Endothelial cell of umbilical vein (primary cell): ENCODE data around the gene CDH19. TPM values are rescaled to one million over a fixed set of nuclear protein-coding genes. Genes with fewer than 3 reads are reported as not detected.

ENCODE experiments used
- BruUV-seq: library from RNA; stranded (reverse); fragments of 400-500 nt; replicated peaks from 2 replicates; lab custom pipeline; 2021; lab: Mats Ljungman, UMichigan
- CTCF ChIA-PET: fragments of 300-600, 350-600 bp; sonication (Branson Sonifier 250); formaldehyde crosslinking; loops from one replicate; lab custom pipeline; 2021; ENCODE audit warnings: antibody characterized with exemption, inconsistent platforms; lab: Charles Lee
- POLR2A ChIA-PET: fragments of 300-600, 350-600 bp; sonication (Branson Sonifier 250); formaldehyde crosslinking; loops from one replicate; lab custom pipeline; 2021; ENCODE audit warnings: antibody characterized with exemption, inconsistent platforms; lab: Charles Lee
- DNase-seq: peaks from one replicate; pipeline ENCODE4 v3.0.0-alpha.2; 2011; ENCODE audit warnings: low read depth, low spot score
- FAIRE-seq: peaks from 2 replicates; lab custom pipeline; 2011; peaks lifted over from hg19 to GRCh38; lab: Jason Lieb, UNC
- H2AFZ ChIP-seq: 2 replicates; pipeline ENCODE4 v1.6.0; 2012; ENCODE audit warnings: low read depth, low read length, control low read depth, inconsistent platforms
- H3K27ac ChIP-seq: 2 replicates; pipeline ENCODE4 v1.5.1; 2011; ENCODE audit warnings: low read depth, mild to moderate bottlenecking, control low read depth, low read length, moderate library complexity; ENCODE audit not compliant: insufficient read depth
- H3K27me3 ChIP-seq, 2 experiments: 2 replicates each; pipeline versions ENCODE4 v1.6.0 to v1.6.1; 2011; ENCODE audit warnings: low read length in 2 of 2, mixed read lengths in 1 of 2; ENCODE audit not compliant: control insufficient read depth in 2 of 2, insufficient read depth in 2 of 2
- H3K36me3 ChIP-seq, 2 experiments: 2 replicates in 1 of 2; 3 replicates in 1 of 2; pipeline ENCODE4 v1.5.1; 2011; ENCODE audit warnings: low read length in 2 of 2, mild to moderate bottlenecking in 1 of 2, moderate library complexity in 1 of 2; ENCODE audit not compliant: control insufficient read depth in 2 of 2, insufficient read depth in 2 of 2; ENCODE audit errors: extremely low read depth in 1 of 2
- H3K4me1 ChIP-seq: 3 replicates; pipeline ENCODE4 v1.5.1; 2011; ENCODE audit warnings: mild to moderate bottlenecking, low read length; ENCODE audit not compliant: control insufficient read depth, insufficient read depth; ENCODE audit errors: extremely low read depth
- H3K4me2 ChIP-seq: 2 replicates; pipeline ENCODE4 v1.6.1; 2011; ENCODE audit warnings: low read length, control low read depth, mixed read lengths; ENCODE audit not compliant: insufficient read depth
- H3K4me3 ChIP-seq, 3 experiments: fragments of 200-600 bp in 1 of 3; sonication (generic), shearing (Covaris generic) in 1 of 3; replicated peaks in 1 of 3; 2 replicates each; pipeline ENCODE4 v1.5.1; 2011 to 2016; ENCODE audit warnings: control low read depth in 3 of 3, low read length in 3 of 3, mild to moderate bottlenecking in 2 of 3, inconsistent platforms in 1 of 3, low read depth in 1 of 3, moderate library complexity in 1 of 3; ENCODE audit not compliant: insufficient read depth in 1 of 3
- H3K79me2 ChIP-seq: 2 replicates; pipeline ENCODE4 v1.6.0; 2012; ENCODE audit warnings: low read length, inconsistent platforms; ENCODE audit not compliant: control insufficient read depth, insufficient read depth
- H3K9ac ChIP-seq: replicated peaks from 2 replicates; pipeline ENCODE3; 2011; ENCODE audit warnings: low read length, control low read depth; ENCODE audit not compliant: insufficient read depth; ENCODE audit errors: extremely low read depth
- H3K9me1 ChIP-seq: replicated peaks from 3 replicates; pipeline ENCODE4 v1.6.0; 2011; ENCODE audit warnings: mild to moderate bottlenecking, low read length; ENCODE audit not compliant: control insufficient read depth, insufficient read depth; ENCODE audit errors: extremely low read depth
- H3K9me3 ChIP-seq: replicated peaks from 2 replicates; pipeline ENCODE4 v1.5.1; 2012; ENCODE audit warnings: low read length, inconsistent platforms; ENCODE audit not compliant: control insufficient read depth, insufficient read depth
- H4K20me1 ChIP-seq: replicated peaks from 2 replicates; pipeline ENCODE3; 2011; ENCODE audit warnings: mild to moderate bottlenecking, low read length; ENCODE audit not compliant: control insufficient read depth, insufficient read depth; ENCODE audit errors: extremely low read depth
- CTCF ChIP-seq, 2 donors: IDR thresholded peaks; 1 replicate in 1 of 2; 2 replicates in 1 of 2; pipeline ENCODE4 v1.5.1; 2011; ENCODE audit warnings: low read length in 2 of 2, mild to moderate bottlenecking in 2 of 2, moderate library complexity in 2 of 2, control low read depth in 1 of 2, inconsistent platforms in 1 of 2, low read depth in 1 of 2; ENCODE audit not compliant: insufficient read depth in 1 of 2; ENCODE audit errors: extremely low read depth in 1 of 2
- EZH2 ChIP-seq: IDR thresholded peaks from 2 replicates; pipeline ENCODE4 v1.6.1; 2012; ENCODE audit warnings: borderline replicate concordance, low read depth, mild to moderate bottlenecking, moderate library complexity, low read length, inconsistent platforms; ENCODE audit not compliant: severe bottlenecking
- FOS ChIP-seq: IDR thresholded peaks from 2 replicates; pipeline ENCODE4 v1.6.1; 2011; ENCODE audit warnings: mild to moderate bottlenecking, low read length, moderate library complexity, borderline replicate concordance; ENCODE audit not compliant: insufficient read depth
- GATA2 ChIP-seq: IDR thresholded peaks from 2 replicates; pipeline ENCODE4 v1.7.0; 2011; ENCODE audit warnings: low read depth, mild to moderate bottlenecking, moderate library complexity, mixed read lengths, low read length; ENCODE audit not compliant: insufficient read length, insufficient read depth
- JUN ChIP-seq: IDR thresholded peaks from 2 replicates; pipeline ENCODE4 v1.6.1; 2011; ENCODE audit warnings: borderline replicate concordance, low read depth; ENCODE audit not compliant: insufficient read length, insufficient read depth
- MAX ChIP-seq: IDR thresholded peaks from 2 replicates; pipeline ENCODE4 v1.6.1; 2011; ENCODE audit not compliant: insufficient read depth, insufficient read length
- MYC ChIP-seq: IDR thresholded peaks from one replicate; pipeline ENCODE4 v1.6.1; 2011; ENCODE audit warnings: mild to moderate bottlenecking, low read depth, low read length
- POLR2A ChIP-seq: IDR thresholded peaks from 2 replicates; pipeline ENCODE4 v1.6.1; 2012; ENCODE audit warnings: low read depth, mild to moderate bottlenecking, control low read depth, low read length
- POLR2AphosphoS5 ChIP-seq: IDR thresholded peaks from 2 replicates; pipeline ENCODE4 v1.6.1; 2012; ENCODE audit warnings: low read depth, mild to moderate bottlenecking, control low read depth, low read length, moderate library complexity; ENCODE audit not compliant: insufficient read depth
- dilution Hi-C: fragments of 300-500 bp; cut with MboI; formaldehyde crosslinking; loops from one replicate; pipeline ENCODE4 v1.15.0; 2019; ENCODE audit warnings: low sequenced_read_pairs; ENCODE audit not compliant: extremely low pct_ligation_motif_present
- intact Hi-C: fragments of 100-400 bp; cut with micrococcal nuclease; formaldehyde crosslinking; loops from one replicate; pipeline ENCODE4 v1.10.0; 2022
- polyA plus RNA-seq, 4 experiments: library from polyadenylated mRNA; depleted of rRNA in 3 of 4; stranded (reverse) in 3 of 4; unstranded in 1 of 4; fragments of >200 nt; gene quantifications; 2 replicates each; pipeline versions ENCODE4 v1.2.1 to v1.2.3, GENCODE V29; 2011 to 2012; ENCODE audit warnings: missing spikeins in 1 of 4
- total RNA-seq: library from RNA; stranded (reverse); gene quantifications from 2 replicates; pipeline ENCODE4 v1.2.3, GENCODE V29; 2021

CDH19 gene
- total and polyA plus RNA-seq, 2 donors (not counting 3 experiments of a cell fraction or from before 2014, with no cell fraction given): not detected

- POLR2A ChIA-PET: no interaction called here
- no peak for FAIRE-seq
These were observed 55.1 kb downstream of the CDH19 start for GRCh38 chr18:66548747-66549146.

GRCh38 chr18:66534110-66534509 is 69.8 kb downstream of the CDH19 start:
- FAIRE-seq (no peak), DNase-seq (no peak)
- dilution Hi-C loops (no loop called here), intact Hi-C loops (no loop called here)
- Histone ChIP-seq H3K79me2 (no peaks in the 10 kb centered on the region), H3K9me1 (no peaks in the 10 kb centered on the region), H3K27me3 (no peaks in the 10 kb centered on the region), H3K4me2 (no peak overlapping the region), H4K20me1 (no peaks in the 10 kb centered on the region), H3K9ac (no peak overlapping the region), H3K36me3 (no peaks in the 10 kb centered on the region), H3K4me3 (no peak overlapping the region), H2AFZ (no peak overlapping the region), H3K4me1 (no peaks in the 10 kb centered on the region), H3K27ac (no peak overlapping the region), H3K9me3 (no peaks in the 10 kb centered on the region)
- ChIA-PET CTCF (interaction anchor here (0.8 to 1.6 kb wide), 10 partner anchors 8 to 149 kb away, joined by 3 to 8 read pairs (median 4); no protein-coding TSS in a partner anchor), POLR2A (no interaction called here)
- no TSS peak for BruUV-seq
- TF ChIP-seq FOS (no peak), CTCF (IDR thresholded peaks at IDR 0.05; ENCODE audit: extremely low read depth in 1 of 2, insufficient read depth in 1 of 2, low read depth in 1 of 2, low read length in 2 of 2) (no peak), MAX (no peak), POLR2A (no peak), EZH2 (no peak), POLR2AphosphoS5 (no peak), MYC (no peak), JUN (no peak), GATA2 (no peak)

More at GRCh38 chr18:66548747-66549146, 55.1 kb downstream of the CDH19 start:
- dilution Hi-C loops: no loop called here
- TF ChIP-seq CTCF (IDR thresholded peaks at IDR 0.05; ENCODE audit: extremely low read depth in 1 of 2, insufficient read depth in 1 of 2, low read depth in 1 of 2, low read length in 2 of 2) (peak; percentile 6 to 23), JUN (no peak)
- H3K27me3 ChIP-seq: no peaks in the 10 kb centered on the region
- no peaks in the 10 kb centered on the region for H3K36me3 ChIP-seq
- intact Hi-C loops: no loop called here
- no peak overlapping the region for H2AFZ ChIP-seq
- no peaks in the 10 kb centered on the region for H3K9me1 ChIP-seq
- no peak overlapping the region for H3K4me2 ChIP-seq
- H3K9me3 ChIP-seq: no peaks in the 10 kb centered on the region
- H3K4me1 ChIP-seq: no peaks in the 10 kb centered on the region
- H3K4me3 ChIP-seq: no peak overlapping the region
- no peak overlapping the region for H3K27ac ChIP-seq
- no TSS peak for BruUV-seq
- no peak overlapping the region for H3K9ac ChIP-seq
- H4K20me1 ChIP-seq: no peaks in the 10 kb centered on the region
- H3K79me2 ChIP-seq: no peaks in the 10 kb centered on the region
- DNase-seq: no peak
- CTCF ChIA-PET: interaction anchor here (1.0 to 1.2 kb wide), 2 partner anchors 10 to 11 kb away, joined by 4 to 5 read pairs; no protein-coding TSS in a partner anchor
